Colonic mucosa (tissue), 4 donors: ENCODE measurements around the gene PIP4K2B. TPM values are rescaled to one million over a fixed set of nuclear protein-coding genes. Genes with fewer than 3 reads are reported as not detected.
A peak's percentile ranks its signal among the peaks of the same experiment; 100 is the strongest.

Experiments
- DNase-seq: peaks from one replicate; pipeline ENCODE4 v3.0.0-alpha.2; 2020
- H3K27ac ChIP-seq: fragments of 200-600 bp; one replicate; pipeline ENCODE4 v1.8.0; 2021
- H3K27me3 ChIP-seq: fragments of 200-600 bp; one replicate; pipeline ENCODE4 v1.8.0; 2021
- H3K36me3 ChIP-seq: fragments of 200-600 bp; one replicate; pipeline ENCODE4 v1.8.0; 2021
- H3K4me1 ChIP-seq: fragments of 200-600 bp; one replicate; pipeline ENCODE4 v1.8.0; 2021; ENCODE audit warnings: mild to moderate bottlenecking
- H3K4me3 ChIP-seq: fragments of 200-600 bp; one replicate; pipeline ENCODE4 v1.8.0; 2021
- H3K9ac ChIP-seq, 2 donors: one replicate each; pipeline ENCODE4 v1.7.0; 2013; ENCODE audit warnings: control low read depth in 2 of 2, low read depth in 2 of 2, low read length in 2 of 2
- H3K9me3 ChIP-seq: fragments of 200-600 bp; one replicate; pipeline ENCODE4 v1.8.0; 2021
- intact Hi-C: fragments of 100-400 bp; cut with DNase I; formaldehyde crosslinking; loops from one replicate; pipeline ENCODE4 v1.14.1; 2022
- total RNA-seq, 2 donors: library from RNA; stranded (reverse); fragmentation: NEBNext Ultra II Directional in 1 of 2; extraction: Animal tissue kit (Norgen Biotek cat#: 25700) in 1 of 2; gene quantifications; one replicate each; pipeline ENCODE4 v1.2.1, GENCODE V29; 2021
- TF ChIP-seq, protein P1 (sequence below): fragments of 200-600 bp; IDR thresholded peaks from one replicate; pipeline ENCODE4 v1.8.0; 2022; ENCODE audit warnings: antibody characterized with exemption, mild to moderate bottlenecking
- donor health status: healthy.
- donor health status: DM: no; HTN: no; CAD: no.
- donor health status: DM: no; HTN: no; CAD: no.

PIP4K2B gene
- total RNA-seq, 2 donors from 2014 or later: 16.8 to 19.6 TPM

DNA sequence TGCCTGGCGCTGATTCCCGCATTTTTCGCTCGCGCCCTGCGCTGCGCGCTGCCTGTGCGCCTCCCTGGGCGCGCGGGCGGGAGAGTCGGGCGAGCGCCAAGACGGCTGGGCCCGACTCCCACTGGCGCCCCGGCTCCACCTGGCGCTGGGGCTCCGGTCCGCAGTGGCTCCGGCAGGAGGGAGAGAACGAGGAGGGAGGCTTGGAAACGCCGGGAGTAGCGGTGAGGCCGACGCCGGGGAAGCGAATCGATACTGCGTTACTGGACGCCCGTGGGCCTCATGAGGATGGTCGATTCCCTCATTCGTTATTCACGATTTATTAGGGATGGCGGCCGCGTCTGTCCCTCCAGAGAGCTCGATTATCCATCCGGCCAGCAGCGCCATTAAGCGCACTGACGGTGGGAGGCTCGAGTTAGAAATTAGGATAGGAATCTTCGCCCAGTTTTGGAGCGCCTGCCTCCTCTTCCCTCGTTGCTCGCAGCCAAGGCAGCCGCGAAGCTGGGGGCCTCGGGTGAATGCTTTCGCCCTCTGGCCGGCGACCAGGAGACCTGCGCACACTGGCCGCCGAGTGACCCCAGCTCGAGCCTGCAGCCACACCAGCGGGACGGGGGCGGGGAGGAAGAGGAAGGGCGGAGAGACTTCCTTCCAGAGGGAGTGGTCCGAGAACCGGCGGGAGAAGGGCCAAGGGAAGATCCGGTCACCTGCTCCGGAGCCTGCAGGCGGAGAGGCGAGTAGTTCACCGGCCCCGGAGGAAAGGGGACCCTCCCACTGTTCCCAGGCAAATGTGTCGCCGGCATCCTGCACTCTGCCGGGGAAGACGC is 49.9 kb downstream of the PIP4K2B start:
- Histone ChIP-seq H3K27ac (peak overlapping the region; percentile 86), H3K27me3 (no peaks in the 10 kb centered on the region), H3K4me3 (peak overlapping the region; percentile 80), H3K9ac (peak overlapping the region; percentile 67 to 93), H3K36me3 (no peaks in the 10 kb centered on the region), H3K9me3 (no peaks in the 10 kb centered on the region), H3K4me1 (peaks cover 15% of the 10 kb centered on the region)
- intact Hi-C loops: no loop called here
- TF ChIP-seq, protein P1, sequence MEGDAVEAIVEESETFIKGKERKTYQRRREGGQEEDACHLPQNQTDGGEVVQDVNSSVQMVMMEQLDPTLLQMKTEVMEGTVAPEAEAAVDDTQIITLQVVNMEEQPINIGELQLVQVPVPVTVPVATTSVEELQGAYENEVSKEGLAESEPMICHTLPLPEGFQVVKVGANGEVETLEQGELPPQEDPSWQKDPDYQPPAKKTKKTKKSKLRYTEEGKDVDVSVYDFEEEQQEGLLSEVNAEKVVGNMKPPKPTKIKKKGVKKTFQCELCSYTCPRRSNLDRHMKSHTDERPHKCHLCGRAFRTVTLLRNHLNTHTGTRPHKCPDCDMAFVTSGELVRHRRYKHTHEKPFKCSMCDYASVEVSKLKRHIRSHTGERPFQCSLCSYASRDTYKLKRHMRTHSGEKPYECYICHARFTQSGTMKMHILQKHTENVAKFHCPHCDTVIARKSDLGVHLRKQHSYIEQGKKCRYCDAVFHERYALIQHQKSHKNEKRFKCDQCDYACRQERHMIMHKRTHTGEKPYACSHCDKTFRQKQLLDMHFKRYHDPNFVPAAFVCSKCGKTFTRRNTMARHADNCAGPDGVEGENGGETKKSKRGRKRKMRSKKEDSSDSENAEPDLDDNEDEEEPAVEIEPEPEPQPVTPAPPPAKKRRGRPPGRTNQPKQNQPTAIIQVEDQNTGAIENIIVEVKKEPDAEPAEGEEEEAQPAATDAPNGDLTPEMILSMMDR: no peak
- DNase-seq: peak; percentile 93

DNA sequence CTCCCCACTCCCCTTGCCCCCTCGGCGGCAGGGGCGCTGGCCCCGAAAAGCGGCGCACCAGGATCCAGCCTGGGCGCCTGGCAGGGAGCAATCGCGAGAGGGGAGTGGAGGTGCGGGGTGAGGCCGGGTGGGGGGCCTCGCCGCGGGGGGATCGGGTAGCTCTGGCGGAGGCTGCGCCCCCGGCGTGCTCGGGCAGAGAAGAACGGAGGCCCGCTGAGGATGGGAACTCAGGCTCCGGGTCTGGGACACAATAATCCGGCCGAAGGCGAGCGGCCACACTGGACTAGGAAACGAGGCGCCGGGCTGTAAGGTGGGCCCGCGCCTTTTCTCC is 50.5 kb downstream of the PIP4K2B start:
- peak overlapping the region; percentile 80 for H3K4me3 ChIP-seq
- intact Hi-C loops: no loop called here
- H3K9ac ChIP-seq: peak overlapping the region; percentile 67 to 93
- TF ChIP-seq, protein P1: no peak
- no peaks in the 10 kb centered on the region for H3K27me3 ChIP-seq
- peaks cover 15% of the 10 kb centered on the region for H3K4me1 ChIP-seq
- H3K36me3 ChIP-seq: no peaks in the 10 kb centered on the region
- no peaks in the 10 kb centered on the region for H3K9me3 ChIP-seq
- peak overlapping the region; percentile 86 for H3K27ac ChIP-seq
- no peak for DNase-seq

- peaks cover 10% of the 10 kb centered on the region for H3K4me1 ChIP-seq
- TF ChIP-seq, protein P1: no peak
- intact Hi-C loops: no loop called here
Observed at GRCh38 chr17:38748149-38748891, 51.0 kb downstream of the PIP4K2B start, which contains the start of gene PCGF2. PCGF2 (minus strand) TSS chr17:38748336; CDS start chr17:38740402, 7,934 bp downstream.

GRCh38 chr17:38747463-38748148 is 51.8 kb downstream of the PIP4K2B start:
- Histone ChIP-seq H3K4me1 (peaks cover 14% of the 10 kb centered on the region), H3K36me3 (no peaks in the 10 kb centered on the region), H3K9ac (peak overlapping the region; percentile 87 to 89), H3K27me3 (no peaks in the 10 kb centered on the region), H3K27ac (peak overlapping the region; percentile 86), H3K4me3 (peak overlapping the region; percentile 80), H3K9me3 (no peaks in the 10 kb centered on the region)
- DNase-seq: peak; percentile 71
- intact Hi-C loops: no loop called here
- TF ChIP-seq, protein P1: no peak

More at GRCh38 chr17:38748149-38748891, 51.0 kb downstream of the PIP4K2B start, which contains the start of gene PCGF2:
- Histone ChIP-seq H3K27me3 (no peaks in the 10 kb centered on the region), H3K9ac (peak within 1 kb of the TSS; percentile 89 to 93), H3K4me3 (peak within 1 kb of the TSS; percentile 80), H3K27ac (peak within 1 kb of the TSS; percentile 86), H3K9me3 (no peaks in the 10 kb centered on the region), H3K36me3 (no peaks in the 10 kb centered on the region)
- DNase-seq: peak; percentile 95

- peak overlapping the region; percentile 86 for H3K27ac ChIP-seq
- H3K36me3 ChIP-seq: no peaks in the 10 kb centered on the region
- peak overlapping the region; percentile 80 for H3K4me3 ChIP-seq
- peak overlapping the region; percentile 87 to 89 for H3K9ac ChIP-seq
- no peaks in the 10 kb centered on the region for H3K27me3 ChIP-seq
- peak; percentile 40 for DNase-seq
- no peaks in the 10 kb centered on the region for H3K9me3 ChIP-seq
- TF ChIP-seq, protein P1: no peak
- intact Hi-C loops: no loop called here
- peaks cover 20% of the 10 kb centered on the region for H3K4me1 ChIP-seq
Observed at GRCh38 chr17:38746849-38747462, 52.4 kb downstream of the PIP4K2B start.
